IPS-18c (cell line): ENCODE measurements around the gene PAXIP1.
A peak's percentile ranks its signal among the peaks of the same experiment; 100 is the strongest.
"Not testable (repeated sequence)": the region's sequence is repeated elsewhere in the genome, so short reads cannot be mapped to it uniquely, and the experiment has no call there.

ENCODE experiments used
- H3K4me3 ChIP-seq: 2 replicates; pipeline ENCODE4 v1.7.0; 2013; ENCODE audit warnings: low read depth, mild to moderate bottlenecking, low read length, moderate library complexity; ENCODE audit not compliant: insufficient read depth
- H3K9me3 ChIP-seq: one replicate; pipeline ENCODE4 v1.6.1; 2013; ENCODE audit warnings: mild to moderate bottlenecking, low read length, moderate library complexity; ENCODE audit not compliant: control insufficient read depth, insufficient read depth

The PAXIP1 gene

DNA sequence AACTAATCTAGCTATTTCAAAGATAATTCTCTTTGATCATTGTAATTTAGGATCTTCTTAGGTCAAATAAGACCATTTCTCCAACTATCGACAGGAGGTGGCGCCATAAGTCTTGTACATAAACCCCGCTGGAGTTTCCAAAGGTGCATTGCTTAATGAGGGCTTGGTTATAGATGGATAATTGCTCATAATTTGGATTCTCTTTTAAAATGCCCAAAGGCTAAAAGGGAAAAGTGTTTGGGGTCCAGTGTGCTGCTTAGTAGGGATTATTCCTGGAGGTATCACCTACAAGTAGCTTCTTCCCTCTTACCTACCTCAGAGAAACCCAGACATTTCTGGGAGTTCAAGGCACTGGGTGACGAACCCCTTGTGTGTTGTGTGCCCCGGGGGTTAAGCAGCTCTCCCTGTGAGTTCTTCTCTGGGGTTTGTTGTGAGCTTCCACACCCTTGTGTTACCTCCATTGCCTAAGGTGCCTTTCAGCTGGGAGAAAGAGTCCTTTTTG, 75.2 kb downstream of the PAXIP1 start:
- H3K4me3 ChIP-seq, result no peak overlapping the region
- no peaks in the 10 kb centered on the region for H3K9me3 ChIP-seq

DNA sequence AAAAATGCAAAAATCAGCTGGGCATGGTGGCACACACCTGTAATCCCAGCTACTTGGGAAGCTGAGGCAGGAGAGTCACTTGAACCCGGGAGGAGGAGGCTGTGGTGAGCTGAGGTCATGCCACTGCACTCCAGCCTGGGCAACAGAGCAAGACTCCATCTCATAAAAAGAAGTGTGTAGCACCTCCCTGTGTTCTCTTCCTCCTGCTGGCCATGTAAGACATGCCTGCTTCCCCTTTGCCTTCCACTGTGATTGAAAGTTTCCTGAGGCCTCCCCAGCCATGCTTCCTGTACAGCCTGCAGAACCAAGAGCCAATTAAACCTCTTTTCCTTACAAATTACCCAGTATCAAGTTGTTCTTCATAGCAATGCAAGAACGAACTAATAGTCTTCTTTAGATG, 80.5 kb downstream of the PAXIP1 start:
- H3K4me3 ChIP-seq, result not testable (repeated sequence)

DNA sequence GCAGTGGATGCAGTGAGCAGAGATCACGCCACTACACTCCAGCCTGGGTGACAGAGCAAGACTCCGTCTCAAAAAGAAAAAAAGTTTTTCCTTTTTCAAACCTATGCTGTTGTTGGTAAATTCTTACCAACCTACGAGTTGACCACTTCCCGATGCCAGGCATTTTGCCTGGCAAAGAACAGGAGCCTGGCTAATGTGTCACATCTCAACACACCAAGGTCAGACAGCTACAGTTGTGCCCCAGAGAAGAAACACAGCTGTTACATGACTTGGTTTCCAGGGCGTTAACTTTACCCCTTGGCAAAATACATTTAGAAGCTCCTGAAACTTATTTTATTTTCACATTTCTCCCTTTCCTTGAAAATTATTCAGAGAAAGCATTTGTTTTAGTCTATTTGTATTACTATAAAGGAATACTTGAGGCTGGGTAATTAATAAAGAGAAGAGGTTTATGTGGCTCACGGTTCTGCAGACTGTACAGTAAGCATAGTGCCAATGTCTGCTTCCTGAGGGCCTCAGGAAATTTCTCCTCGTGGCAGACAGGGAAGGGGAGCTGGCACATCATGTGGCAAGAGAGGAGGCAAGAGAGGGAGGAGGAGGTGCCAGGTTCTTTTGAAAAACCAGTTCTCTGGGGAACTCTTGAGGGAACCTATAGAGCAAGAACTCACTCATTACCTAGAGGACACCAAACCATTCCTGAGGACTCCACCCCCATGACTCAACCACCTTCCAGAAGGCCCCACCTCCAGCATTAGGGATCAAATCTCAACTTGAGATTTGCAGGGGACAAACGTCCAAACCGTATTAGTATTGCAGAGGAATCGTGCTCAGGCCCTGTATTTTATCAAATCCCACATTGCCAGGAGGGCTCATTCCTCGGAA, 83.3 kb downstream of the PAXIP1 start:
- no peak overlapping the region for H3K4me3 ChIP-seq
- no peaks in the 10 kb centered on the region for H3K9me3 ChIP-seq

More for the DNA sequence above, 80.5 kb downstream of the PAXIP1 start:
- not testable (repeated sequence) for H3K9me3 ChIP-seq

GRCh38 chr7:154918741-154919140, 84.2 kb downstream of the PAXIP1 start:
- Histone ChIP-seq H3K4me3 (no peak overlapping the region), H3K9me3 (no peaks in the 10 kb centered on the region)

DNA sequence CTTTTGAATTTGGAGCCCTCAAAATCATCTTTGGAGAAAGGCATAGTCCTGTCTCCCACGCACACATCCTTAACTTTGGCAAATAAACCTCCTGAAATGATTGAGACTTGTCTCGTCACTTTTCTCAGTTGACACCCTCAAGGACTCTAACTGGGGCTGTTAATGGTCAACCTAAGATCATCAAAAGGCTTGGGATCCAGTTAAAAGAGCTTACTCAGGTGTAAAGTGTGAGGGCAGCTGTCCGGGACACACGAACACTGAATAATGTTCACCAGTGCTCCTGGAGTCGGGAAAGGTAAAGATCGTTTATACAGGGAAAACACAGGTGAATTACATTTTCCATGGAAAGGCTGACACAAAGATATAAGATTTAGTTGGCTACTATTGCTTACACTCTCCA, 84.7 kb downstream of the PAXIP1 start:
- no peak overlapping the region for H3K4me3 ChIP-seq
- no peaks in the 10 kb centered on the region for H3K9me3 ChIP-seq

DNA sequence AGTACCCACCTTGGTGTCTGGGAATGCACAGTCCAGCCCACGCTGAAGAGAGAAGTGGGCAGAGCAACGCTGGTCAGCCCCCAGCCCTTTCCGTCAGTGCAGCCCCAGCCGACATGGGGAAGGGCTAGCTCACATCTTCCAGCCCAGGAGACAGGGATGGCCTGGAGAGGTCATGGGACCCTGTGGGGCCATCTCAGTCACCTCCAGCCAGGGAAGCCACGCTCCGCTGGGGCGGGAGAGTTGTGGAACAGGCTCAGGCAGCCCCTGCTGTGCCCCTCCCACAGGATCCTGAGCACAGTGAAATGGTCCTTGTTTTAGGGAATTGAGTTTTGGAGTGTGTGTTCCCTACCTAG, 85.1 kb downstream of the PAXIP1 start:
- no peaks in the 10 kb centered on the region for H3K9me3 ChIP-seq

GRCh38 chr7:154916856-154917807, 85.8 kb downstream of the PAXIP1 start:
- H3K9me3 ChIP-seq, result no peaks in the 10 kb centered on the region

More for the DNA sequence above, 85.1 kb downstream of the PAXIP1 start:
- no peak overlapping the region for H3K4me3 ChIP-seq

DNA sequence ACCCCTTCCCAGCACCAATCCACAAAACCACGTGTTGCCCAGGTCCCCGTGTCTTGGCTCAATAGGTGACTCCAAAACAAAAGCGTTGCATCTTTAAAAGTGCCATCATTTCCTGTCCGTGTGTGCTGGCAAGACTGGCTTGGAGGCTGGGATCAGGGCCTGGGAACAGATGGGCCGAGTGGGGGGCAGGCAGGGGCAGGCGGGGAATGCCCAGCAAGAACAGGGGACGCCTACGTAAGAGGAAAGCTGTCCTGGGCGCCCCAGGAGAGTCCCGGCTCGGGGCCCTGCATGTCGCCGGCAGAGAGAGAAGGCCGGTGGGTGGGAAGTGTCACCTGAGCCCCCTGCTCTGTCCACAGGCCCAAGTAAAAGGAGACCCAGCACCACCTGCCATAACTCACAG, 86.5 kb downstream of the PAXIP1 start:
- H3K9me3 ChIP-seq, result no peaks in the 10 kb centered on the region

More at GRCh38 chr7:154916856-154917807, 85.8 kb downstream of the PAXIP1 start:
- no peak overlapping the region for H3K4me3 ChIP-seq

GRCh38 chr7:154915600-154915999, 87.3 kb downstream of the PAXIP1 start:
- Histone ChIP-seq H3K4me3 (no peak overlapping the region), H3K9me3 (no peaks in the 10 kb centered on the region)

More for the DNA sequence above, 86.5 kb downstream of the PAXIP1 start:
- H3K4me3 ChIP-seq, result no peak overlapping the region

DNA sequence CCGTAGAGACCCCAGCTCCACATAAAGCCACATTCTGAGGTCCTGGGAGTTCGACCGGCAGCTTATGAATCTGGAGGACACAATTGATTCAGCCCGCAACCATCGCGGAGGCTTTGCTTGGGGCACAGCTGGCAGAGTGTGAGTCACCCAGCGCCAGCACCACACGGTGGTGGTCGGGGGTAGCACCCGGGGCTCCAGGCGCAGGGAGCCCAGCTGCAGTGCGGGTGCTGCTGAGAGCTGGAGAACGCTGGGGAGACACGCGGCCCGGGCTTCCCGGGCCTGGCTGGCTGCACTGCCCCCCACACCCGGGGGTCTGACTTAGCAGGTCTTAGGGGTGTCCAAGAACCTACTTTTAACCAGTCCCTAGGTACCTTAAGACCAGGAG, 87.9 kb downstream of the PAXIP1 start:
- no peak overlapping the region for H3K4me3 ChIP-seq
- no peaks in the 10 kb centered on the region for H3K9me3 ChIP-seq

GRCh38 chr7:154914308-154914995, 88.5 kb downstream of the PAXIP1 start:
- H3K9me3 ChIP-seq, result no peaks in the 10 kb centered on the region
- H3K4me3 ChIP-seq, result no peak overlapping the region; the same call in 1 of the 2 replicates

GRCh38 chr7:154913638-154914307, 89.2 kb downstream of the PAXIP1 start:
- Histone ChIP-seq H3K9me3 (no peaks in the 10 kb centered on the region), H3K4me3 (peak overlapping the region; percentile 16; the same call in 1 of the 2 replicates)

DNA sequence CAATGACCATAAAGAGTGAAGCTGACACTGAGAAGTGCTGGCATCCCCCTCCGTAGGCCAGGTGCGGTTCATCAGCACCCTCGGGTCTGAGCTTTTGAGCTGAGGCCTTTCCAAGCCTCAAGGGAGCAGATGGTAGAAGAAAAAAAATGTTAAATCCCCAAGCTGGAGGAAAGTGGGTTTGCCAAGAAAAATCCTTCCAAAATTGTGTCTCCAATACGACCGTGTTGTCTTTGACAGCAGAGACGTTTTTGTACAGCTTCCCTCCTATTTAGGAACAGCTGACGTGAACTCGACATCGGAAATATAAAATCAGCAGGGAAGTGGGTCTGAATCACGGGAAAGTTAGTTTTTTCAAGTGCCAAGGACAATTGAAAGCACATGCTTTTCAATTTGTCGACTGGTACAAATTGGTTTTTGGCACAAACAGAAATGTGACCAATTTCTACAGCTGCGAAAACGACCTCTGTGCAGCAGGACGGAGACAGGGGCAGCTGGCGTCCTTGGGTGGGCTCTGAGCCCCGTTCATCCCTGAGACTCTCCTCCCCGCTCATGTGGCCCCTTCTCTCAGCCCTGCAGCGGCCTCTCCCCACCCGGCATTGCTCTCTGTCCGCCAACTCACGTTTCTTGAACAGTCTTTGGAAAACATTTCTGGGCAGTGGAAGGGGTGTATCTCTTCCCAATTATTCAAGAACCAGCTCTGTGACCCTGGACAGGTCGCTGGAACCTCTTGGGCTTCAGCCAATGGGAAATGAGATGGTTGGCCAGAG, 89.9 kb downstream of the PAXIP1 start:
- Histone ChIP-seq H3K4me3 (no peak overlapping the region), H3K9me3 (no peaks in the 10 kb centered on the region)

DNA sequence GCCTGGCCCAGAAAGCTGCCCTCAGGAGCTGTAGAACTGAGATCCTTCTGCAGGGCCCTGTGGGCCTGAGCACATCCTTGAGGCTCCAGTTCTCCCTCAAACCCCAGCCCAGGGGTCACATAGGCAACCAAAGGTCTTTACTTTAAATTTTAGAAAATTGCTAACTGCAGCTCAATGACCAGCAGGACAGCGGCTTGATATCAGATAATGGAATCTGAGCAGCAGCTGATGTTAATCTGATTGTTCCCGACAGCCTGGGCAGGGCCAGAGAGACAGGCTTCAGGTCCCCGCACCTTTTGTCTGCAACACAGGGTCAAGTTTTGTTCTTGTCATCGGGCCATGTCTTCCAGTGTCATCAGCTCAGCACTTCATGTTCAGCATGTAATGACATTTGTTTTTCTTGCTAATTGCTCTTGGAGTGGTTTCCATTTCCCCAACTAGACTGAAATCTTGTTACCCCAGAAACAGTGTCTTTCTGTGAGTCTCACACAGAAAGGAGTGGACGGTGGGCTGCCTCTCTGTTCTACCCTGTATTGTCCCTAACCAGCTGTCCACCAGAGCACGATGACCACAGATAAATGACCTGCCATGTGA, 91.0 kb downstream of the PAXIP1 start:
- no peak overlapping the region for H3K4me3 ChIP-seq
- H3K9me3 ChIP-seq, result peaks cover 2% of the 10 kb centered on the region

GRCh38 chr7:154911411-154911810, 91.5 kb downstream of the PAXIP1 start:
- Histone ChIP-seq H3K9me3 (peaks cover 2% of the 10 kb centered on the region), H3K4me3 (no peak overlapping the region)

DNA sequence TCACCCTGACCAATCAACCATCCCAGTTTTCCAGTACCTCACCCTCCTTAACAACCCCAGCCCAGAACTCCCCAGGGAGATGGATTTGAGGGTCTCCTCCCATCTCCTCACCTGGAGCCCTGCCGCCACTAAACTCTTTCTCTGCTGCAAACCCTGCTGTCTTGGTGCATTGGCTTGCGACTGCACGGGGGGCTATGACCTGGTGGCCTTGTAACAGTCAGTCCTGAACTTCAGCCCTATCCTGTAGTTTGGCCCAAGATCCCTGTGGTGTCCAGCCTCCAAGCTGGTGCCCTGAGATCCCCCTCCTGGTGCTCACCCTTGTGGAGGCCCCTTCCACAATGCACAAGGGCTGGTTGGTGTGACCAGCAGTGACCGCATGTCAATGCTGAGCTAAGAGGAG, 91.9 kb downstream of the PAXIP1 start:
- Histone ChIP-seq H3K9me3 (peaks cover 2% of the 10 kb centered on the region), H3K4me3 (no peak overlapping the region)
